H1 (cell line): ENCODE results near the gene ZP2. TPM values are rescaled to one million over a fixed set of nuclear protein-coding genes. Genes with fewer than 3 reads are reported as not detected.

Experiments used
- CTCF ChIA-PET: fragments of 300-600 bp; sonication (Branson Sonifier 250); formaldehyde crosslinking; loops from one replicate; lab custom pipeline; 2021; ENCODE audit not compliant: partially characterized antibody; lab: Charles Lee
- POLR2A ChIA-PET: fragments of 300-600 bp; sonication (Branson Sonifier 250); formaldehyde crosslinking; loops from one replicate; lab custom pipeline; 2021; ENCODE audit warnings: inconsistent platforms; ENCODE audit not compliant: partially characterized antibody; lab: Charles Lee
- DNase-seq, 2 experiments: peaks; one replicate each; pipeline versions ENCODE4 v3.0.0 to v3.0.0-alpha.2; 2010 to 2022; ENCODE audit warnings: low spot score in 2 of 2, low read depth in 1 of 2, mixed read lengths in 1 of 2
- FAIRE-seq: peaks from 2 replicates; lab custom pipeline; 2011; peaks lifted over from hg19 to GRCh38; lab: Jason Lieb, UNC
- H2AFZ ChIP-seq: 2 replicates; pipeline ENCODE4 v1.8.1; 2012; ENCODE audit warnings: low read length, inconsistent platforms
- H2AK5ac ChIP-seq: 2 replicates; pipeline ENCODE4 v1.6.1; 2013; ENCODE audit warnings: low read depth, low read length
- H2BK120ac ChIP-seq: replicated peaks from 2 replicates; pipeline ENCODE3; 2013; ENCODE audit warnings: low read depth, low read length, inconsistent platforms
- H2BK12ac ChIP-seq: 2 replicates; pipeline ENCODE4 v1.6.1; 2013; ENCODE audit warnings: low read depth, low read length
- H2BK15ac ChIP-seq: 2 replicates; pipeline ENCODE4 v1.6.1; 2013; ENCODE audit warnings: low read length
- H2BK20ac ChIP-seq: 2 replicates; pipeline ENCODE4 v1.6.1; 2013; ENCODE audit warnings: low read length
- H2BK5ac ChIP-seq: 2 replicates; pipeline ENCODE4 v1.6.1; 2013; ENCODE audit warnings: low read depth, low read length
- H3K14ac ChIP-seq: 2 replicates; pipeline ENCODE4 v1.6.1; 2013; ENCODE audit warnings: inconsistent platforms; ENCODE audit not compliant: insufficient read length
- H3K18ac ChIP-seq: 2 replicates; pipeline ENCODE4 v1.6.1; 2013; ENCODE audit warnings: low read length; ENCODE audit errors: extremely low read depth
- H3K23ac ChIP-seq: 2 replicates; pipeline ENCODE4 v1.6.1; 2013; ENCODE audit warnings: inconsistent platforms; ENCODE audit not compliant: insufficient read length
- H3K23me2 ChIP-seq: 2 replicates; pipeline ENCODE4 v1.6.1; 2013; ENCODE audit warnings: low read depth, low read length
- H3K27ac ChIP-seq: 2 replicates; pipeline ENCODE4 v1.6.1; 2011; ENCODE audit warnings: low read depth, low read length, inconsistent platforms
- H3K27me3 ChIP-seq, 4 experiments: replicated peaks in 1 of 4; 1 replicate in 1 of 4; 2 replicates in 3 of 4; pipeline versions ENCODE4 v1.6.1 to v1.8.1; 2011 to 2013; ENCODE audit warnings: low read length in 3 of 4, mild to moderate bottlenecking in 3 of 4, inconsistent platforms in 2 of 4, mixed read lengths in 2 of 4, moderate library complexity in 1 of 4; ENCODE audit not compliant: control insufficient read depth in 3 of 4, insufficient read depth in 3 of 4; ENCODE audit errors: extremely low read depth in 1 of 4
- H3K36me3 ChIP-seq, 4 experiments: 2 replicates each; pipeline versions ENCODE4 v1.6.1 to v1.8.1; 2011 to 2013; ENCODE audit warnings: mild to moderate bottlenecking in 4 of 4, low read length in 3 of 4, moderate library complexity in 2 of 4, control low read depth in 1 of 4, inconsistent platforms in 1 of 4; ENCODE audit not compliant: insufficient read depth in 4 of 4, control insufficient read depth in 2 of 4
- H3K4ac ChIP-seq: replicated peaks from 2 replicates; pipeline ENCODE3; 2013; ENCODE audit warnings: low read length, low read depth, mixed read lengths, inconsistent platforms; ENCODE audit not compliant: insufficient read length
- H3K4me1 ChIP-seq, 4 experiments: replicated peaks in 1 of 4; 1 replicate in 1 of 4; 2 replicates in 3 of 4; pipeline versions ENCODE4 v1.6.1 to v1.8.1; 2011 to 2013; ENCODE audit warnings: low read length in 3 of 4, inconsistent platforms in 2 of 4, mixed read lengths in 1 of 4; ENCODE audit not compliant: insufficient read depth in 4 of 4, control insufficient read depth in 3 of 4
- H3K4me2 ChIP-seq, 2 experiments: 2 replicates each; pipeline versions ENCODE4 v1.6.1 to v1.8.1; 2011 to 2013; ENCODE audit warnings: low read depth in 2 of 2, low read length in 2 of 2, control low read depth in 1 of 2, inconsistent platforms in 1 of 2, mild to moderate bottlenecking in 1 of 2; ENCODE audit not compliant: insufficient read depth in 1 of 2
- H3K4me3 ChIP-seq, 4 experiments: fragments of 200-600, 300-600 bp in 1 of 4; sonication (generic), shearing (Covaris generic), sonication (Bioruptor Twin) in 1 of 4; 2 replicates each; pipeline versions ENCODE4 v1.5.1 to v1.8.1; 2011 to 2016; ENCODE audit warnings: low read length in 4 of 4, low read depth in 3 of 4, control low read depth in 2 of 4, inconsistent platforms in 2 of 4, mild to moderate bottlenecking in 2 of 4, mixed read lengths in 1 of 4, moderate library complexity in 1 of 4; ENCODE audit not compliant: insufficient read depth in 2 of 4; ENCODE audit errors: extremely low read depth in 1 of 4
- H3K56ac ChIP-seq: replicated peaks from 2 replicates; pipeline ENCODE3; 2013; ENCODE audit warnings: low read depth, mild to moderate bottlenecking, mixed read lengths, low read length, inconsistent platforms; ENCODE audit not compliant: insufficient read length
- H3K79me1 ChIP-seq: 2 replicates; pipeline ENCODE4 v1.6.1; 2013; ENCODE audit warnings: low read depth, low read length, control low read depth
- H3K79me2 ChIP-seq, 2 experiments: 2 replicates each; pipeline versions ENCODE4 v1.6.1 to v1.8.1; 2012 to 2013; ENCODE audit warnings: low read length in 2 of 2, mild to moderate bottlenecking in 2 of 2, inconsistent platforms in 1 of 2; ENCODE audit not compliant: insufficient read depth in 2 of 2, control insufficient read depth in 1 of 2
- H3K9ac ChIP-seq, 4 experiments: replicated peaks in 1 of 4; 1 replicate in 1 of 4; 2 replicates in 3 of 4; pipeline versions ENCODE4 v1.6.1 to v1.8.1; 2011 to 2013; ENCODE audit warnings: low read depth in 3 of 4, low read length in 3 of 4, control low read depth in 2 of 4, mild to moderate bottlenecking in 2 of 4, moderate library complexity in 2 of 4, inconsistent platforms in 1 of 4; ENCODE audit errors: extremely low read depth in 1 of 4
- H3K9me3 ChIP-seq, 2 experiments: 2 replicates each; pipeline versions ENCODE4 v1.6.1 to v1.8.1; 2012 to 2013; ENCODE audit warnings: mild to moderate bottlenecking in 2 of 2, moderate library complexity in 2 of 2, control low read depth in 1 of 2, inconsistent platforms in 1 of 2, low read depth in 1 of 2, low read length in 1 of 2, mixed read lengths in 1 of 2; ENCODE audit not compliant: insufficient read depth in 2 of 2
- H4K20me1 ChIP-seq, 2 experiments: replicated peaks in 1 of 2; 2 replicates each; pipeline versions ENCODE3 to v1.8.1; 2011 to 2013; ENCODE audit warnings: inconsistent platforms in 2 of 2, low read length in 2 of 2, mild to moderate bottlenecking in 1 of 2; ENCODE audit not compliant: insufficient read depth in 2 of 2, control insufficient read depth in 1 of 2
- H4K5ac ChIP-seq: 2 replicates; pipeline ENCODE4 v1.6.1; 2013; ENCODE audit warnings: low read length, low read depth, mixed read lengths, inconsistent platforms; ENCODE audit not compliant: insufficient read length
- H4K8ac ChIP-seq: 2 replicates; pipeline ENCODE4 v1.8.0; 2013; ENCODE audit warnings: mild to moderate bottlenecking, moderate library complexity, low read length, inconsistent platforms; ENCODE audit not compliant: insufficient read depth; ENCODE audit errors: extremely low read depth
- H4K91ac ChIP-seq: replicated peaks from 2 replicates; pipeline ENCODE3; 2013; ENCODE audit warnings: low read length, mixed read lengths, inconsistent platforms; ENCODE audit not compliant: insufficient read length
- KDM1A ChIP-seq: fragments of 200-600, 300-600 bp; sonication (generic); IDR thresholded peaks from 2 replicates; pipeline ENCODE4 v1.7.1; 2016; ENCODE audit warnings: mild to moderate bottlenecking, low read length, borderline replicate concordance
- KDM5A ChIP-seq: fragments of 200-600 bp; IDR thresholded peaks from 2 replicates; pipeline ENCODE4 v1.7.1; 2012; ENCODE audit warnings: mild to moderate bottlenecking, low read length, inconsistent platforms, mixed read lengths
- WGBS, 2 experiments: shearing (Covaris generic) in 1 of 2; methylation state at CpG; one replicate each; pipeline versions ENCODE4 v1.1.6 to v1.1.7; 2013 to 2015; ENCODE audit warnings: low lambda C conversion rate in 2 of 2, mixed read lengths in 2 of 2, inconsistent platforms in 1 of 2, low coverage in 1 of 2, missing lambda C conversion rate in 1 of 2; ENCODE audit not compliant: insufficient replicate concordance in 2 of 2, insufficient coverage in 1 of 2, insufficient read length in 1 of 2; ENCODE audit errors: extremely low coverage in 1 of 2, missing lambda C conversion rate in 1 of 2; 5-methylcytosine and 5-hydroxymethylcytosine counted together
- polyA plus RNA-seq, 7 experiments: library from polyadenylated mRNA; depleted of rRNA in 3 of 7; stranded (reverse) in 5 of 7; unstranded in 2 of 7; fragments of >200 nt in 5 of 7; fragments of 200-250 nt in 2 of 7; gene quantifications; 1 replicate in 5 of 7; 2 replicates in 1 of 7; 4 replicates in 1 of 7; pipeline versions ENCODE4 v1.2.1 to v1.2.3, GENCODE V29; 2011 to 2013; ENCODE audit warnings: missing spikeins in 2 of 7, mixed read lengths in 2 of 7
- total RNA-seq: library from RNA; stranded (reverse); fragmentation: NEBNext Ultra II Directional; extraction: Animal tissue kit (Norgen Biotek cat#: 25700); gene quantifications from 2 replicates; pipeline ENCODE4 v1.2.1, GENCODE V29; 2021

ZP2 gene
- total and polyA plus RNA-seq, 2 of the 8 experiments (the other 6 are each of a cell fraction or from before 2014, with no cell fraction given), result not detected

- 96% methylated on average over 4 of the region's 4 CpGs; no CpG with 5 or more reads in 1 of the 2 experiments for WGBS, 2 experiments
- Histone ChIP-seq H3K9me3 (no peaks in the 10 kb centered on the region), H3K27me3 (peaks cover 0 to 2% (median 0%) of the 10 kb centered on the region in 4 experiments; a peak in 2 of 7 replicates), H2BK12ac (no peak overlapping the region), H3K14ac (no peak overlapping the region), H3K56ac (no peak overlapping the region), H4K91ac (no peak overlapping the region), H3K4me1 (no peaks in the 10 kb centered on the region), H2BK120ac (no peak overlapping the region), H3K4me3 (no peak overlapping the region), H3K36me3 (no peaks in the 10 kb centered on the region), H2AK5ac (no peak overlapping the region), H3K18ac (no peak overlapping the region), H4K20me1 (no peaks in the 10 kb centered on the region), H3K4ac (no peak overlapping the region), H2BK5ac (no peak overlapping the region), H3K79me2 (no peaks in the 10 kb centered on the region), H3K27ac (no peak overlapping the region), H3K9ac (no peak overlapping the region), H3K23me2 (no peaks in the 10 kb centered on the region), H3K4me2 (no peak overlapping the region), H3K79me1 (no peaks in the 10 kb centered on the region), H2AFZ (no peak overlapping the region), H4K8ac (no peak overlapping the region), H2BK20ac (no peak overlapping the region), H3K23ac (no peak overlapping the region), H4K5ac (no peak overlapping the region), H2BK15ac (no peak overlapping the region)
- TF ChIP-seq KDM1A (0 out of 2 replicates have a peak, but pooled peaks have one; percentile 23), KDM5A (no peak)
- DNase-seq, result no peak
- ChIA-PET POLR2A (no interaction called here), CTCF (interaction anchor here (0.6 to 6.6 kb wide), 11 partner anchors 9 to 115 kb away, joined by 3 to 65 read pairs (median 7); partner anchors contain the start of gene CRYM)
- FAIRE-seq, result no peak
Observed at GRCh38 chr16:21190013-21190412, 21.4 kb downstream of the ZP2 start.
